Breast epithelium (tissue), 3 donors: ENCODE measurements around the gene FBXW4.

Experiments used
- POLR2A ChIP-seq: fragments of 450-650 bp; IDR thresholded peaks from one replicate; pipeline ENCODE4 v1.6.1; 2016; ENCODE audit warnings: antibody characterized with exemption, mild to moderate bottlenecking, moderate library complexity
- POLR2AphosphoS5 ChIP-seq, 3 donors: sonication (generic); formaldehyde crosslinking; IDR thresholded peaks; one replicate each; pipeline ENCODE4 v1.6.1; 2017; ENCODE audit warnings: antibody characterized with exemption in 3 of 3
- TF ChIP-seq, protein P1 (sequence below), 3 donors: fragments of 450-650 bp; IDR thresholded peaks; one replicate each; pipeline ENCODE4 v1.5.1; 2016 to 2017; ENCODE audit warnings: antibody characterized with exemption in 3 of 3, mild to moderate bottlenecking in 3 of 3, moderate library complexity in 3 of 3

DNA sequence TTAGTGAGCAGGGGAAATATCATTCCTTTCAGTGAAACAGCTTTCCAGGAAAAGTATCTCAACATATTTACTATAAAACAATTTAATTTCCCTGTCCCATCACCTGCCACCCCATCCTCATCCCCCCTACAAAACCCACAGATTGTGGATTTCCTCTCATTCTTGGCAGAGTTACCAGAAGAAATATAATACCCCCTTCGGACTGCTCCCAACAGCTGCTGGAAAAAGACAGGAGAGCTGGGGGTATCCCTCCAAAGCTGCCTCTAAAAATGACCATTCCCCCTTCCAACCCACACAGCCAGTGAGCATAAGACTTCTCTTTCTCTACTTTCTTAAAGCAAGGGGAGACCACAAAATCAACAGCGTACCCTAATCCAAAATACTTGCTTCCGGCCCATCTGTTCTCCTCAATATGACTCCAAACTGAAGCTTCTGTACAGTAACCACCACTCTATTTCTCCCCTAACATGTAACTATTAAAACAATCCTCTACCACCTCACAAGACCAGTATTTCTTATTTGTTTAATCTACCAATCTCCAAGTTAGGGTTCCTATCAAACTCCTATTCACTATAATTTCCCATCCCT, 7.8 kb downstream of the FBXW4 start:
- TF ChIP-seq, protein P1, sequence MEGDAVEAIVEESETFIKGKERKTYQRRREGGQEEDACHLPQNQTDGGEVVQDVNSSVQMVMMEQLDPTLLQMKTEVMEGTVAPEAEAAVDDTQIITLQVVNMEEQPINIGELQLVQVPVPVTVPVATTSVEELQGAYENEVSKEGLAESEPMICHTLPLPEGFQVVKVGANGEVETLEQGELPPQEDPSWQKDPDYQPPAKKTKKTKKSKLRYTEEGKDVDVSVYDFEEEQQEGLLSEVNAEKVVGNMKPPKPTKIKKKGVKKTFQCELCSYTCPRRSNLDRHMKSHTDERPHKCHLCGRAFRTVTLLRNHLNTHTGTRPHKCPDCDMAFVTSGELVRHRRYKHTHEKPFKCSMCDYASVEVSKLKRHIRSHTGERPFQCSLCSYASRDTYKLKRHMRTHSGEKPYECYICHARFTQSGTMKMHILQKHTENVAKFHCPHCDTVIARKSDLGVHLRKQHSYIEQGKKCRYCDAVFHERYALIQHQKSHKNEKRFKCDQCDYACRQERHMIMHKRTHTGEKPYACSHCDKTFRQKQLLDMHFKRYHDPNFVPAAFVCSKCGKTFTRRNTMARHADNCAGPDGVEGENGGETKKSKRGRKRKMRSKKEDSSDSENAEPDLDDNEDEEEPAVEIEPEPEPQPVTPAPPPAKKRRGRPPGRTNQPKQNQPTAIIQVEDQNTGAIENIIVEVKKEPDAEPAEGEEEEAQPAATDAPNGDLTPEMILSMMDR (IDR thresholded peaks at IDR 0.05): no peak
- TF ChIP-seq POLR2AphosphoS5 (IDR thresholded peaks at IDR 0.05) (no peak), POLR2A (no peak)
